ENCODE measurements around the gene SNAI3. TPM values are rescaled to one million over a fixed set of nuclear protein-coding genes. Genes with fewer than 3 reads are reported as not detected.

Gene SNAI3
- total and polyA plus RNA-seq, 2 of the 4 experiments (the other 2 are of a cell fraction) = 0.21 TPM; not detected in 1

DNA sequence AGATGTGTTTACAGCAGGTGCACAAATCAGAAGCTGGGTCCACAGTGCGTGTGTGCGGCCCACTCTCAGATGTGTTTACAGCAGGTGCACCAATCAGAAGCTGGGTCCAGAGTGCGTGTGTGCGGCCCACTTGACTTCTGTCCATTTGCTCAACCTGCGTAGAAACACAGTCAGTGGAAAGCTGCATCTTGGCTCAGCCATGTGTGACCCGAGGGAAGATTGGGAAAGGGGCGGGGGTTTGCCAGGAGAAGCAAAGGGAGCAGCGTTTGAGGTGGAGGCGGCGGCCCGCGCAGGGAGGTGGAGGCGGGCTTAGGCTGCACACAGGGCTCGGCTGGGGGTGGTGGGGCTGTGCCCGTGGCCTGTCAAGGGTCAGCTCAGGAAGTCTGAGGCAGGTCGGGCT is 24.2 kb upstream of the SNAI3 start:
- Histone ChIP-seq H3K56ac (ENCODE audit: extremely low read depth, insufficient read depth, low read length) (no peak overlapping the region), H4K20me1 (ENCODE audit: insufficient read depth, low read length) (peaks cover 34% of the 10 kb centered on the region), H4K5ac (ENCODE audit: low read depth, low read length) (no peak overlapping the region), H3K4ac (ENCODE audit: low read depth, low read length) (no peak overlapping the region), H2BK120ac (ENCODE audit: low read depth, low read length) (no peak overlapping the region), H3K79me1 (ENCODE audit: low read depth in 1 of 2, low read length in 2 of 2) (peaks cover 13 to 52% of the 10 kb centered on the region in 2 experiments; a peak in 3 of 4 replicates), H2BK15ac (ENCODE audit: low read depth, low read length) (no peak overlapping the region), H2AFZ (replicated peaks; ENCODE audit: low read length, poor library complexity) (no peak overlapping the region), H4K91ac (ENCODE audit: insufficient read depth, low read depth, low read length) (no peak overlapping the region), H2AK5ac (ENCODE audit: low read depth, low read length) (no peak overlapping the region), H3K18ac (ENCODE audit: low read depth, low read length) (no peak overlapping the region), H3K27me3 (ENCODE audit: control insufficient read depth, insufficient read depth, low read length) (no peaks in the 10 kb centered on the region), H3K4me2 (ENCODE audit: low read depth, low read length) (no peak overlapping the region), H3K27ac (ENCODE audit: insufficient read depth, low read length) (no peak overlapping the region), H3K36me3 (ENCODE audit: control insufficient read depth, insufficient read depth, low read length) (peaks cover 25% of the 10 kb centered on the region), H3K9ac (ENCODE audit: low read depth, low read length) (no peak overlapping the region), H2BK5ac (ENCODE audit: low read depth, low read length, poor library complexity, severe bottlenecking) (no peak overlapping the region), H3K4me1 (ENCODE audit: control insufficient read depth, insufficient read depth, low read length) (peaks cover 5% of the 10 kb centered on the region; the same call in 1 of the 2 replicates), H3K9me3 (ENCODE audit: control insufficient read depth, insufficient read depth, low read length) (no peaks in the 10 kb centered on the region), H3K9me1 (ENCODE audit: insufficient read depth, low read length) (no peaks in the 10 kb centered on the region), H4K8ac (ENCODE audit: low read depth in 2 of 2, low read length in 2 of 2) (no peak overlapping the region), H2BK20ac (ENCODE audit: low read depth, low read length) (no peak overlapping the region), H3K4me3 (ENCODE audit: insufficient read depth, low read depth, low read length) (no peak overlapping the region), H2AK9ac (replicated peaks; ENCODE audit: low read depth, low read length, poor library complexity) (no peak overlapping the region), H3K14ac (replicated peaks; ENCODE audit: low read depth, low read length) (no peak overlapping the region), H3K23ac (ENCODE audit: low read depth, low read length) (no peak overlapping the region)
- BruUV-seq (replicated peaks) = no TSS peak
- ChIA-PET CTCF (no interaction called here), POLR2A (ENCODE audit: unreplicated experiment) (no interaction called here)
- TF ChIP-seq, protein P1, sequence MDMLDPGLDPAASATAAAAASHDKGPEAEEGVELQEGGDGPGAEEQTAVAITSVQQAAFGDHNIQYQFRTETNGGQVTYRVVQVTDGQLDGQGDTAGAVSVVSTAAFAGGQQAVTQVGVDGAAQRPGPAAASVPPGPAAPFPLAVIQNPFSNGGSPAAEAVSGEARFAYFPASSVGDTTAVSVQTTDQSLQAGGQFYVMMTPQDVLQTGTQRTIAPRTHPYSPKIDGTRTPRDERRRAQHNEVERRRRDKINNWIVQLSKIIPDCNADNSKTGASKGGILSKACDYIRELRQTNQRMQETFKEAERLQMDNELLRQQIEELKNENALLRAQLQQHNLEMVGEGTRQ (IDR thresholded peaks at IDR 0.05; ENCODE audit: low read depth, low read length) = no peak
- TF ChIP-seq, protein P2, sequence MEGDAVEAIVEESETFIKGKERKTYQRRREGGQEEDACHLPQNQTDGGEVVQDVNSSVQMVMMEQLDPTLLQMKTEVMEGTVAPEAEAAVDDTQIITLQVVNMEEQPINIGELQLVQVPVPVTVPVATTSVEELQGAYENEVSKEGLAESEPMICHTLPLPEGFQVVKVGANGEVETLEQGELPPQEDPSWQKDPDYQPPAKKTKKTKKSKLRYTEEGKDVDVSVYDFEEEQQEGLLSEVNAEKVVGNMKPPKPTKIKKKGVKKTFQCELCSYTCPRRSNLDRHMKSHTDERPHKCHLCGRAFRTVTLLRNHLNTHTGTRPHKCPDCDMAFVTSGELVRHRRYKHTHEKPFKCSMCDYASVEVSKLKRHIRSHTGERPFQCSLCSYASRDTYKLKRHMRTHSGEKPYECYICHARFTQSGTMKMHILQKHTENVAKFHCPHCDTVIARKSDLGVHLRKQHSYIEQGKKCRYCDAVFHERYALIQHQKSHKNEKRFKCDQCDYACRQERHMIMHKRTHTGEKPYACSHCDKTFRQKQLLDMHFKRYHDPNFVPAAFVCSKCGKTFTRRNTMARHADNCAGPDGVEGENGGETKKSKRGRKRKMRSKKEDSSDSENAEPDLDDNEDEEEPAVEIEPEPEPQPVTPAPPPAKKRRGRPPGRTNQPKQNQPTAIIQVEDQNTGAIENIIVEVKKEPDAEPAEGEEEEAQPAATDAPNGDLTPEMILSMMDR (conservative IDR thresholded peaks at IDR 0.05; ENCODE audit: low read depth, low read length) = no peak
- TF ChIP-seq MAFK (IDR thresholded peaks at IDR 0.05; ENCODE audit: low read depth, low read length) = no peak
- TF ChIP-seq MAZ (IDR thresholded peaks at IDR 0.05; ENCODE audit: borderline replicate concordance, low read depth, low read length) = no peak
- TF ChIP-seq CHD1 (IDR thresholded peaks at IDR 0.05; ENCODE audit: low read depth, low read length) = no peak
- no peak for TF ChIP-seq NFE2L2 (IDR thresholded peaks at IDR 0.05; ENCODE audit: low read depth, low read length)
- no peak for TF ChIP-seq SMC3 (IDR thresholded peaks at IDR 0.05; ENCODE audit: low read depth, low read length)
- no peak for TF ChIP-seq CEBPB (IDR thresholded peaks at IDR 0.05; ENCODE audit: low read depth, low read length)
- no peak for TF ChIP-seq RFX5 (IDR thresholded peaks at IDR 0.05; ENCODE audit: low read depth, low read length)
- no peak for TF ChIP-seq FOS (IDR thresholded peaks at IDR 0.05; ENCODE audit: low read depth, low read length)
- TF ChIP-seq RAD21 (IDR thresholded peaks at IDR 0.05; ENCODE audit: low read length) = no peak
- no peak for TF ChIP-seq POLR2A (IDR thresholded peaks at IDR 0.05; ENCODE audit: low read depth, low read length)
- TF ChIP-seq RCOR1 (IDR thresholded peaks at IDR 0.05; ENCODE audit: insufficient replicate concordance, low read length) = no peak
- no peak for TF ChIP-seq BHLHE40 (IDR thresholded peaks at IDR 0.05; ENCODE audit: low read depth, low read length)
- TF ChIP-seq, protein P3, sequence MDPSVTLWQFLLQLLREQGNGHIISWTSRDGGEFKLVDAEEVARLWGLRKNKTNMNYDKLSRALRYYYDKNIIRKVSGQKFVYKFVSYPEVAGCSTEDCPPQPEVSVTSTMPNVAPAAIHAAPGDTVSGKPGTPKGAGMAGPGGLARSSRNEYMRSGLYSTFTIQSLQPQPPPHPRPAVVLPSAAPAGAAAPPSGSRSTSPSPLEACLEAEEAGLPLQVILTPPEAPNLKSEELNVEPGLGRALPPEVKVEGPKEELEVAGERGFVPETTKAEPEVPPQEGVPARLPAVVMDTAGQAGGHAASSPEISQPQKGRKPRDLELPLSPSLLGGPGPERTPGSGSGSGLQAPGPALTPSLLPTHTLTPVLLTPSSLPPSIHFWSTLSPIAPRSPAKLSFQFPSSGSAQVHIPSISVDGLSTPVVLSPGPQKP (IDR thresholded peaks at IDR 0.05; ENCODE audit: borderline replicate concordance, low read depth, low read length) = no peak
- intact Hi-C loops (cut with micrococcal nuclease) = no loop called here
- in situ Hi-C loops (cut with MboI; ENCODE audit: low sequenced_read_pairs) = no loop called here
- ATAC-seq (ENCODE audit: low read depth) = no peak
- no peak for DNase-seq
- 84% methylated on average over 7 of the region's 16 CpGs; no CpG with 5 or more reads in 1 of the 2 experiments for WGBS, 2 experiments (ENCODE audit: extremely low coverage in 2 of 2, insufficient read length in 1 of 2)
- dilution Hi-C loops (cut with HindIII; ENCODE audit: low sequenced_read_pairs, unreplicated experiment) = no loop called here

Data from IMR-90 (cell line).